Osteocyte (in vitro differentiated cells): ENCODE results near the gene PEDS1. TPM values are rescaled to one million over a fixed set of nuclear protein-coding genes. Genes with fewer than 3 reads are reported as not detected.
"Not testable (repeated sequence)": the region's sequence is repeated elsewhere in the genome, so short reads cannot be mapped to it uniquely, and the experiment has no call there.

ENCODE experiments used
- DNase-seq: peaks from one replicate; pipeline ENCODE4 v3.0.0; 2021; ENCODE audit warnings: mixed read lengths; ENCODE audit not compliant: unreplicated experiment; ENCODE audit errors: extremely low spot score
- H3K27ac Mint-ChIP-seq: one replicate; pipeline ENCODE4 v1.8.0; 2021; ENCODE audit warnings: mild to moderate bottlenecking, mixed read lengths; ENCODE audit not compliant: unreplicated experiment
- H3K27me3 Mint-ChIP-seq: one replicate; pipeline ENCODE4 v1.8.0; 2021; ENCODE audit warnings: mixed read lengths; ENCODE audit not compliant: unreplicated experiment
- H3K36me3 Mint-ChIP-seq: one replicate; pipeline ENCODE4 v1.8.0; 2021; ENCODE audit warnings: mixed read lengths; ENCODE audit not compliant: unreplicated experiment
- H3K4me1 Mint-ChIP-seq: one replicate; pipeline ENCODE4 v1.8.0; 2021; ENCODE audit warnings: mixed read lengths; ENCODE audit not compliant: unreplicated experiment
- H3K4me3 Mint-ChIP-seq: one replicate; pipeline ENCODE4 v1.8.0; 2021; ENCODE audit warnings: mild to moderate bottlenecking, moderate library complexity, mixed read lengths; ENCODE audit not compliant: unreplicated experiment
- H3K9me3 Mint-ChIP-seq: one replicate; pipeline ENCODE4 v1.8.0; 2021; ENCODE audit warnings: mixed read lengths; ENCODE audit not compliant: unreplicated experiment
- CTCF ChIP-seq: fragments of 200-600 bp; sonication (generic); IDR thresholded peaks from 2 replicates; pipeline ENCODE4 v1.5.0; 2021; ENCODE audit warnings: antibody characterized with exemption, mild to moderate bottlenecking, moderate library complexity
- long read RNA-seq: library from polyadenylated mRNA; unstranded; transcript quantifications from one replicate; pipeline ENCODE4 v2.0.0, GENCODE V29; 2021
- total RNA-seq: library from RNA; stranded (reverse); gene quantifications from 2 replicates; pipeline ENCODE4 v1.2.1, GENCODE V29; 2021

Gene PEDS1
- 61.2 and 63.7 TPM in 2 replicates for total RNA-seq
- long read RNA-seq, full-length matches to known transcripts, result 13 of 31 reads
- long read RNA-seq, partial matches to known transcripts, result 6 of 31 reads
- long read RNA-seq, other reads (novel, unspliced or antisense), result 12 of 31 reads

DNA sequence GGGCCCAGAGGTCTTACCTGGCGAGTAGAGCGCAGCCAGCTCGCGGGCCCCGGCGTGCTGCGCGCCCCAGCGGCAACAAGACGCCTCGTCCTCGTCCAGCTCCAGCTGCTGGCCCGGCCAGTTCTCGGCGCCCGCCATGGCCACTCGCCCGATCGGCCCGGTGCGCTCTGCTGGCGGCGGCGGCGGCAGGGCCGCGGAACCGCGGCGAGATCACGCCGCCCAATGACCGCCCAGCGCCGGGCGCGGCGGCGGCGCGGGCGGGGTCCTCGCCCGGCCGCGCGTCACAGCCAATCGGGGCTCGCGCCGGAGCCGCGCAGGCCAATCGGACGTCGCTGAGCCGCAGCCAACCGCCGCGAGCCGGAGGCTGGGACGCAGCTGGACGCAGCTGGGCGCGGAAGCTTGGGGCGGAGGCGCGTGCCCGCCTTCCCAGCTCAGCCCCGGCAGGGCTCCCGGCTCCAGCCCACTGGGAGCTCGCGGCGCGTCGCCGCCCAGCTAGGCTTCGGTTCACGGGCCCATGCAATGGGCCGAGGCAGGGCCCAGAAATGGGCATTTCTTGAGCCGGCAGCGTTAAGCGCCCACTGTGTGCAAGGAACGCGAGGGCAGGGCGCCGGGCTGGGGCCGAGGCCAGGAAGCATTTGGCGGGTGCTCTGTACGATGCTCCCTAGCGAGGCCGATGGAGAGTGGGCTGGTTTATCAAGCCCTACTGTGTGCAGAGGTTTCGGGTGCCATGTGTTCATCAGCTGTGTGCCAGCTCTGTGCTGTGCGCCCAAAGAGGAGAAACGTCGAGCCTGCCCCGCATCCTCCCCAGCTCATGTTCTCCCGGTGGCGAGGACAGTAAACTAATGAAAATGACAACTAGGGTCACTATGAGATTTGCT is at the start of gene PEDS1:
PEDS1 (minus strand) TSS at position 224 of the 878 bp plus-strand sequence; CDS start at position 138, 86 bp downstream.
- Mint-ChIP-seq H3K4me1 (peaks cover 44% of the 10 kb centered on the region), H3K27me3 (no peaks in the 10 kb centered on the region), H3K4me3 (peak within 1 kb of the TSS; percentile 87), H3K9me3 (no peaks in the 10 kb centered on the region), H3K27ac (peak within 1 kb of the TSS; percentile 84), H3K36me3 (peaks cover 5% of the 10 kb centered on the region)
- peak; percentile 96 for DNase-seq
- no peak for TF ChIP-seq CTCF

- peaks cover 14% of the 10 kb centered on the region for H3K36me3 Mint-ChIP-seq
- H3K27ac Mint-ChIP-seq, result no peak overlapping the region
- no peak for TF ChIP-seq CTCF
- H3K9me3 Mint-ChIP-seq, result peaks cover 23% of the 10 kb centered on the region
- H3K4me1 Mint-ChIP-seq, result no peaks in the 10 kb centered on the region
- H3K4me3 Mint-ChIP-seq, result no peak overlapping the region
- DNase-seq, result no peak
- no peaks in the 10 kb centered on the region for H3K27me3 Mint-ChIP-seq
Measured at GRCh38 chr20:50202677-50203076, 49.2 kb upstream of the PEDS1 start.

GRCh38 chr20:50201710-50202109 is 48.2 kb upstream of the PEDS1 start:
- not testable (repeated sequence) for H3K27ac Mint-ChIP-seq, H3K27me3 Mint-ChIP-seq, H3K4me1 Mint-ChIP-seq, H3K4me3 Mint-ChIP-seq, DNase-seq
- Mint-ChIP-seq H3K36me3 (peaks cover 14% of the 10 kb centered on the region), H3K9me3 (peaks cover 23% of the 10 kb centered on the region)

GRCh38 chr20:50200482-50201104 is 47.1 kb upstream of the PEDS1 start:
- Mint-ChIP-seq H3K36me3 (peaks cover 16% of the 10 kb centered on the region), H3K4me1 (peaks cover 5% of the 10 kb centered on the region), H3K9me3 (peaks cover 23% of the 10 kb centered on the region), H3K27me3 (no peaks in the 10 kb centered on the region), H3K27ac (no peak overlapping the region), H3K4me3 (no peak overlapping the region)
- no peak for TF ChIP-seq CTCF
- no peak for DNase-seq

GRCh38 chr20:50199703-50200102 is 46.2 kb upstream of the PEDS1 start:
- Mint-ChIP-seq H3K4me3 (no peak overlapping the region), H3K9me3 (peaks cover 23% of the 10 kb centered on the region), H3K4me1 (peaks cover 10% of the 10 kb centered on the region)

More at GRCh38 chr20:50199703-50200102, 46.2 kb upstream of the PEDS1 start:
- H3K27me3 Mint-ChIP-seq, result no peaks in the 10 kb centered on the region
- H3K27ac Mint-ChIP-seq, result no peak overlapping the region
- peaks cover 17% of the 10 kb centered on the region for H3K36me3 Mint-ChIP-seq
- TF ChIP-seq CTCF, result no peak
- DNase-seq, result no peak
